Measurements from ENCODE around the gene ZNF574. TPM values are rescaled to one million over a fixed set of nuclear protein-coding genes. Genes with fewer than 3 reads are reported as not detected.
A peak's percentile ranks its signal among the peaks of the same experiment; 100 is the strongest.

Gene ZNF574
- total RNA-seq, 1 experiment from 2014 or later = 24.6 TPM

DNA sequence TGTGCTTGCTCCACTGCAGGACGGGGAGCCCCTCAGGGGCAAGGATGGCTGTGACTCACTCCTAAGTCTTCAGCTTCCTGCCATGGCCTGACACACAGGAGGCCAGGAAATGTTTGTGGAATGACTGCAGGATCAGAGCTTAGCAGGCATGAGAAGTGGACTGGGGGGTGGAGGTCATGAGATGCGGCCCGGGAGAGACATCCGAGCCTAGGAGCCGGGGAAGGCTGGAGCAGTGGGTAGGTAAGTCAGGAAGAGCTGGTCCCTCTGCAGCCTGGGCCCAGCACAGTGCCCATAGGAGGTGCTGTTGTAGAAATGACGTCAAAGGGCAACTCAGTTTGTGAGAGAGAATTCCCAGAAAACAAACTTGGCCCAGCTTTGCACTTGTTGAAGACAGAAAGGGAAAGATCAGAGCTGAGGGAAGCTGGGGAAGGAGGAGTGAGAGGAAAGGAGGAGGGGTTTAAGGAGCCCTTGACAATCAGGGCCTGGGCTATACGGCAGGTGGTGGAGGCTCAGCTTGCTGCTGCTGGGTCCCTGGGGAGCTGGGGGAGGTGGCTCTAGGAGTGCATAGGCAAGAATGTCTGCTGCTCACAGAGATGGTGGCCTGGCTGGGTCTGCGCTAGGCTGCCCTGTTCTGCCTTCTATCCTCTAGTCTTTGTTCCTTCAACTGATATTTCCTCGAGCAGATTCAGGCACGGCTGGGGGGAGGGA lies 37.8 kb downstream of the ZNF574 start (continued):
- TF ChIP-seq, protein P1, sequence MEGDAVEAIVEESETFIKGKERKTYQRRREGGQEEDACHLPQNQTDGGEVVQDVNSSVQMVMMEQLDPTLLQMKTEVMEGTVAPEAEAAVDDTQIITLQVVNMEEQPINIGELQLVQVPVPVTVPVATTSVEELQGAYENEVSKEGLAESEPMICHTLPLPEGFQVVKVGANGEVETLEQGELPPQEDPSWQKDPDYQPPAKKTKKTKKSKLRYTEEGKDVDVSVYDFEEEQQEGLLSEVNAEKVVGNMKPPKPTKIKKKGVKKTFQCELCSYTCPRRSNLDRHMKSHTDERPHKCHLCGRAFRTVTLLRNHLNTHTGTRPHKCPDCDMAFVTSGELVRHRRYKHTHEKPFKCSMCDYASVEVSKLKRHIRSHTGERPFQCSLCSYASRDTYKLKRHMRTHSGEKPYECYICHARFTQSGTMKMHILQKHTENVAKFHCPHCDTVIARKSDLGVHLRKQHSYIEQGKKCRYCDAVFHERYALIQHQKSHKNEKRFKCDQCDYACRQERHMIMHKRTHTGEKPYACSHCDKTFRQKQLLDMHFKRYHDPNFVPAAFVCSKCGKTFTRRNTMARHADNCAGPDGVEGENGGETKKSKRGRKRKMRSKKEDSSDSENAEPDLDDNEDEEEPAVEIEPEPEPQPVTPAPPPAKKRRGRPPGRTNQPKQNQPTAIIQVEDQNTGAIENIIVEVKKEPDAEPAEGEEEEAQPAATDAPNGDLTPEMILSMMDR (IDR thresholded peaks at IDR 0.05 in 2 of 3, conservative IDR thresholded peaks at IDR 0.05 in 1 of 3; ENCODE audit: borderline replicate concordance in 1 of 3, insufficient read depth in 1 of 3, low read depth in 2 of 3, low read length in 2 of 3) = peak in 2 of 3 experiments; percentile 71 to 74; a peak in 4 of 6 replicates

DNA sequence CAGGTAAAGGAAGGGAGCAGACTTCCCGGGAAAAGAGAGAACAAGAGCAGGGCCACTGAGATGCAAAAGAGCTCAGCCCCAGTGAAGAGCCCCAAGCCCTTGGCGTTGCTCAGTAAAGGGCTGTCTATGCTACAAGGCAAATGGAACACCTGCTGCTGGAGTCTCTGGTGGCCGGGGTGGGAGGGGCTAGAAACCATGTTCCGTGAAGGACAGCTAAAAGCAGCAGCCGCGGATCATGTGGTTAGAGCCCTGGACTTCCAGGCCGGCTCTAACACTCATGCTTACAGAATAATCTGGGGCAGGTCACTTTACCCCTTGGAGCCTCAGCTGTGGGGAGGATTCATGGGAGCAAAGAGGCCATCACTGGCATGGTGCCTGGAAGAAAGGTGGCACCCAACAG lies 38.4 kb downstream of the ZNF574 start:
- H3K9ac ChIP-seq (ENCODE audit: low read length) = no peak overlapping the region
- RAD21 ChIA-PET (ENCODE audit: low non-redundant PET in 1 of 2, low total read pairs in 2 of 2, uncharacterized antibody in 2 of 2, unreplicated experiment in 2 of 2) = no interaction called here
- POLR2A ChIA-PET = interaction anchor here (1.5 to 1.7 kb wide), 2 partner anchors 11 to 128 kb away, joined by 5 read pairs; partner anchors contain the start of gene GSK3A

DNA sequence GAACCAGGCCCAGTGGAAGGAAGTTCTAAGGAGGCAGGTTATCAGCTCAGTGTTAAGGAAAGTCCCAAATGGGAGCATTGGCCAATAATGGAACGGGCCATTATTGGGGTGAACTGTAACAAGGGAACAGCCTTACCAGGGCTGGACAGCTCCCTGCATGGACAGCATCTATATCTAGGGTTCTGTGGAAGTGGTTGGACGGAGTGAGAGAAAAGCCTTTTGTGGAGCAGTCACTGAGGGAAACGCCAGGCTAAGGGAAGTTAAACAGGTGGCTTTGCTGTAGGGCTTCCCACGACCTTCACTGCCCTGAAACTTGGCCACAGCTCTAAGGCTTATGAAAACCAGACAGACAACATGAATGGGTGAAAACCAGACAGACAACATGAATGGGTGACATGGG lies 39.3 kb downstream of the ZNF574 start:
- intact Hi-C loops (cut with micrococcal nuclease) = no loop called here
- no peak overlapping the region for H3K4me3 ChIP-seq (replicated peaks in 1 of 2; ENCODE audit: low read depth in 1 of 2, low read length in 2 of 2)
- no peaks in the 10 kb centered on the region for H4K20me1 ChIP-seq (ENCODE audit: insufficient read depth)
- no peak overlapping the region for H2AFZ ChIP-seq (ENCODE audit: low read depth, low read length, poor library complexity, severe bottlenecking)
- ChIA-PET CTCF (interaction anchor here (2.1 to 2.9 kb wide), 2 partner anchors 9 to 15 kb away, joined by 5 to 22 read pairs; no protein-coding TSS in a partner anchor), POLR2A (interaction anchor here (1.5 kb wide), 1 partner anchor 10 kb away, joined by 5 read pairs; no protein-coding TSS in a partner anchor), RAD21 (ENCODE audit: low non-redundant PET in 1 of 2, low total read pairs in 2 of 2, uncharacterized antibody in 2 of 2, unreplicated experiment in 2 of 2) (no interaction called here)
- H3K36me3 ChIP-seq (ENCODE audit: control insufficient read depth in 1 of 2, insufficient read depth in 2 of 2, low read length in 2 of 2) = no peaks in the 10 kb centered on the region
- TF ChIP-seq SRF (IDR thresholded peaks at IDR 0.05; ENCODE audit: low read depth) (no peak), EZH2phosphoT487 (IDR thresholded peaks at IDR 0.05; ENCODE audit: borderline replicate concordance) (no peak), CBX3 (IDR thresholded peaks at IDR 0.05; ENCODE audit: low read depth) (no peak), RAD21 (IDR thresholded peaks at IDR 0.05; ENCODE audit: low read depth) (no peak), POLR2A (IDR thresholded peaks at IDR 0.05; ENCODE audit: borderline replicate concordance, extremely low read depth, insufficient read depth, insufficient read length) (no peak), EGR1 (IDR thresholded peaks at IDR 0.05; ENCODE audit: low read depth) (no peak), CEBPB (IDR thresholded peaks at IDR 0.05; ENCODE audit: low read depth) (no peak)
- TF ChIP-seq, protein P2, sequence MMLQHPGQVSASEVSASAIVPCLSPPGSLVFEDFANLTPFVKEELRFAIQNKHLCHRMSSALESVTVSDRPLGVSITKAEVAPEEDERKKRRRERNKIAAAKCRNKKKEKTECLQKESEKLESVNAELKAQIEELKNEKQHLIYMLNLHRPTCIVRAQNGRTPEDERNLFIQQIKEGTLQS (IDR thresholded peaks at IDR 0.05) = no peak
- TF ChIP-seq, protein P3, sequence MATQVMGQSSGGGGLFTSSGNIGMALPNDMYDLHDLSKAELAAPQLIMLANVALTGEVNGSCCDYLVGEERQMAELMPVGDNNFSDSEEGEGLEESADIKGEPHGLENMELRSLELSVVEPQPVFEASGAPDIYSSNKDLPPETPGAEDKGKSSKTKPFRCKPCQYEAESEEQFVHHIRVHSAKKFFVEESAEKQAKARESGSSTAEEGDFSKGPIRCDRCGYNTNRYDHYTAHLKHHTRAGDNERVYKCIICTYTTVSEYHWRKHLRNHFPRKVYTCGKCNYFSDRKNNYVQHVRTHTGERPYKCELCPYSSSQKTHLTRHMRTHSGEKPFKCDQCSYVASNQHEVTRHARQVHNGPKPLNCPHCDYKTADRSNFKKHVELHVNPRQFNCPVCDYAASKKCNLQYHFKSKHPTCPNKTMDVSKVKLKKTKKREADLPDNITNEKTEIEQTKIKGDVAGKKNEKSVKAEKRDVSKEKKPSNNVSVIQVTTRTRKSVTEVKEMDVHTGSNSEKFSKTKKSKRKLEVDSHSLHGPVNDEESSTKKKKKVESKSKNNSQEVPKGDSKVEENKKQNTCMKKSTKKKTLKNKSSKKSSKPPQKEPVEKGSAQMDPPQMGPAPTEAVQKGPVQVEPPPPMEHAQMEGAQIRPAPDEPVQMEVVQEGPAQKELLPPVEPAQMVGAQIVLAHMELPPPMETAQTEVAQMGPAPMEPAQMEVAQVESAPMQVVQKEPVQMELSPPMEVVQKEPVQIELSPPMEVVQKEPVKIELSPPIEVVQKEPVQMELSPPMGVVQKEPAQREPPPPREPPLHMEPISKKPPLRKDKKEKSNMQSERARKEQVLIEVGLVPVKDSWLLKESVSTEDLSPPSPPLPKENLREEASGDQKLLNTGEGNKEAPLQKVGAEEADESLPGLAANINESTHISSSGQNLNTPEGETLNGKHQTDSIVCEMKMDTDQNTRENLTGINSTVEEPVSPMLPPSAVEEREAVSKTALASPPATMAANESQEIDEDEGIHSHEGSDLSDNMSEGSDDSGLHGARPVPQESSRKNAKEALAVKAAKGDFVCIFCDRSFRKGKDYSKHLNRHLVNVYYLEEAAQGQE (IDR thresholded peaks at IDR 0.05; ENCODE audit: low read depth) = no peak; the same call in 1 of the 2 replicates
- TF ChIP-seq, protein P4, sequence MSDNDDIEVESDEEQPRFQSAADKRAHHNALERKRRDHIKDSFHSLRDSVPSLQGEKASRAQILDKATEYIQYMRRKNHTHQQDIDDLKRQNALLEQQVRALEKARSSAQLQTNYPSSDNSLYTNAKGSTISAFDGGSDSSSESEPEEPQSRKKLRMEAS (IDR thresholded peaks at IDR 0.05) = no peak
- no peaks in the 10 kb centered on the region for H3K9me2 ChIP-seq (ENCODE audit: insufficient read depth)
- H3K4me2 ChIP-seq (ENCODE audit: low read length) = no peak overlapping the region
- H3K9ac ChIP-seq (ENCODE audit: low read length) = no peak overlapping the region
- ATAC-seq (no peak), DNase-seq (ENCODE audit: low read depth, low spot score) (no peak)
- H3K9me3 ChIP-seq (ENCODE audit: control insufficient read depth in 1 of 2, insufficient read depth in 1 of 2, low read depth in 1 of 2, low read length in 2 of 2) = no peaks in the 10 kb centered on the region
- no TSS peak for BruUV-seq (replicated peaks)
- H3K27ac ChIP-seq (ENCODE audit: low read depth, low read length) = no peak overlapping the region
- peaks cover 24 to 33% of the 10 kb centered on the region in 2 experiments for H3K4me1 ChIP-seq (ENCODE audit: control insufficient read depth in 1 of 2, insufficient read depth in 2 of 2, low read length in 2 of 2)
- no peaks in the 10 kb centered on the region for H3K27me3 ChIP-seq (ENCODE audit: insufficient read depth, low read length)
- H3K79me2 ChIP-seq (ENCODE audit: insufficient read depth, low read length) = no peaks in the 10 kb centered on the region

More for the DNA sequence above, 38.4 kb downstream of the ZNF574 start:
- no peaks in the 10 kb centered on the region for H4K20me1 ChIP-seq (ENCODE audit: insufficient read depth)
- peak overlapping the region; percentile 61 for H3K4me2 ChIP-seq (ENCODE audit: low read length)
- H2AFZ ChIP-seq (ENCODE audit: low read depth, low read length, poor library complexity, severe bottlenecking) = no peak overlapping the region
- H3K36me3 ChIP-seq (ENCODE audit: control insufficient read depth in 1 of 2, insufficient read depth in 2 of 2, low read length in 2 of 2) = no peaks in the 10 kb centered on the region
- DNase-seq (ENCODE audit: low read depth, low spot score) (no peak), ATAC-seq (no peak)
- H3K79me2 ChIP-seq (ENCODE audit: insufficient read depth, low read length) = no peaks in the 10 kb centered on the region
- H3K4me1 ChIP-seq (ENCODE audit: control insufficient read depth in 1 of 2, insufficient read depth in 2 of 2, low read length in 2 of 2) = peaks cover 24 to 33% of the 10 kb centered on the region in 2 experiments
- H3K27ac ChIP-seq (ENCODE audit: low read depth, low read length) = peak overlapping the region; percentile 40; the same call in 1 of the 2 replicates
- H3K9me3 ChIP-seq (ENCODE audit: control insufficient read depth in 1 of 2, insufficient read depth in 1 of 2, low read depth in 1 of 2, low read length in 2 of 2) = no peaks in the 10 kb centered on the region
- TF ChIP-seq EZH2 (IDR thresholded peaks at IDR 0.05) = no peak
- intact Hi-C loops (cut with micrococcal nuclease) = no loop called here
- H3K9me2 ChIP-seq (ENCODE audit: insufficient read depth) = no peaks in the 10 kb centered on the region
- H3K4me3 ChIP-seq (replicated peaks in 1 of 2; ENCODE audit: low read depth in 1 of 2, low read length in 2 of 2) = no peak overlapping the region
- H3K27me3 ChIP-seq (ENCODE audit: insufficient read depth, low read length) = no peaks in the 10 kb centered on the region
- no TSS peak for BruUV-seq (replicated peaks)
- CTCF ChIA-PET = interaction anchor here (1.1 to 2.9 kb wide), 9 partner anchors 10 to 326 kb away, joined by 3 to 22 read pairs (median 8); partner anchors contain the start of gene GSK3A

All from HCT116 (cell line).